ENCODE data around the gene ZNF106.

GRCh38 chr15:42421376-42421775, 69.6 kb downstream of the ZNF106 start:
- TF ChIP-seq EZH2 (IDR thresholded peaks at IDR 0.05; ENCODE audit: insufficient read depth, poor library complexity, severe bottlenecking) (no peak), EZH2phosphoT487 (IDR thresholded peaks at IDR 0.05; ENCODE audit: insufficient read depth, low read depth) (no peak)

Measured in GM23248 (cell line).